Measurements from ENCODE around the gene JMJD7.

JMJD7 gene

GRCh38 chr15:41886741-41887140 lies 58.8 kb downstream of the JMJD7 start:
- TF ChIP-seq CTCF (conservative IDR thresholded peaks at IDR 0.05; ENCODE audit: low read length), result no peak
- DNase-seq (ENCODE audit: low read depth), result no peak

GRCh38 chr15:41887161-41887560 lies 59.3 kb downstream of the JMJD7 start:
- H3K4me3 ChIP-seq (ENCODE audit: low read length), result no peak overlapping the region
- no peak for TF ChIP-seq CTCF (conservative IDR thresholded peaks at IDR 0.05; ENCODE audit: low read length)
- no peak for DNase-seq (ENCODE audit: low read depth)

More at GRCh38 chr15:41886741-41887140, 58.8 kb downstream of the JMJD7 start:
- H3K4me3 ChIP-seq (ENCODE audit: low read length), result no peak overlapping the region

Measured in AG10803 (cell line).